H1 (cell line): ENCODE measurements around the gene OSBPL2. TPM values are rescaled to one million over a fixed set of nuclear protein-coding genes. Genes with fewer than 3 reads are reported as not detected.

ENCODE experiments used
- CTCF ChIA-PET: fragments of 300-600 bp; sonication (Branson Sonifier 250); formaldehyde crosslinking; loops from one replicate; lab custom pipeline; 2021; ENCODE audit not compliant: partially characterized antibody; lab: Charles Lee
- POLR2A ChIA-PET: fragments of 300-600 bp; sonication (Branson Sonifier 250); formaldehyde crosslinking; loops from one replicate; lab custom pipeline; 2021; ENCODE audit warnings: inconsistent platforms; ENCODE audit not compliant: partially characterized antibody; lab: Charles Lee
- DNase-seq, 2 experiments: peaks; one replicate each; pipeline versions ENCODE4 v3.0.0 to v3.0.0-alpha.2; 2010 to 2022; ENCODE audit warnings: low spot score in 2 of 2, low read depth in 1 of 2, mixed read lengths in 1 of 2
- FAIRE-seq: peaks from 2 replicates; lab custom pipeline; 2011; peaks lifted over from hg19 to GRCh38; lab: Jason Lieb, UNC
- H2AFZ ChIP-seq: 2 replicates; pipeline ENCODE4 v1.8.1; 2012; ENCODE audit warnings: low read length, inconsistent platforms
- H2AK5ac ChIP-seq: 2 replicates; pipeline ENCODE4 v1.6.1; 2013; ENCODE audit warnings: low read depth, low read length
- H2BK120ac ChIP-seq: replicated peaks from 2 replicates; pipeline ENCODE3; 2013; ENCODE audit warnings: low read depth, low read length, inconsistent platforms
- H2BK12ac ChIP-seq: 2 replicates; pipeline ENCODE4 v1.6.1; 2013; ENCODE audit warnings: low read depth, low read length
- H2BK15ac ChIP-seq: 2 replicates; pipeline ENCODE4 v1.6.1; 2013; ENCODE audit warnings: low read length
- H2BK20ac ChIP-seq: 2 replicates; pipeline ENCODE4 v1.6.1; 2013; ENCODE audit warnings: low read length
- H2BK5ac ChIP-seq: 2 replicates; pipeline ENCODE4 v1.6.1; 2013; ENCODE audit warnings: low read depth, low read length
- H3K14ac ChIP-seq: 2 replicates; pipeline ENCODE4 v1.6.1; 2013; ENCODE audit warnings: inconsistent platforms; ENCODE audit not compliant: insufficient read length
- H3K18ac ChIP-seq: 2 replicates; pipeline ENCODE4 v1.6.1; 2013; ENCODE audit warnings: low read length; ENCODE audit errors: extremely low read depth
- H3K23ac ChIP-seq: 2 replicates; pipeline ENCODE4 v1.6.1; 2013; ENCODE audit warnings: inconsistent platforms; ENCODE audit not compliant: insufficient read length
- H3K23me2 ChIP-seq: 2 replicates; pipeline ENCODE4 v1.6.1; 2013; ENCODE audit warnings: low read depth, low read length
- H3K27ac ChIP-seq: 2 replicates; pipeline ENCODE4 v1.6.1; 2011; ENCODE audit warnings: low read depth, low read length, inconsistent platforms
- H3K27me3 ChIP-seq, 4 experiments: replicated peaks in 1 of 4; 1 replicate in 1 of 4; 2 replicates in 3 of 4; pipeline versions ENCODE4 v1.6.1 to v1.8.1; 2011 to 2013; ENCODE audit warnings: low read length in 3 of 4, mild to moderate bottlenecking in 3 of 4, inconsistent platforms in 2 of 4, mixed read lengths in 2 of 4, moderate library complexity in 1 of 4; ENCODE audit not compliant: control insufficient read depth in 3 of 4, insufficient read depth in 3 of 4; ENCODE audit errors: extremely low read depth in 1 of 4
- H3K36me3 ChIP-seq, 4 experiments: 2 replicates each; pipeline versions ENCODE4 v1.6.1 to v1.8.1; 2011 to 2013; ENCODE audit warnings: mild to moderate bottlenecking in 4 of 4, low read length in 3 of 4, moderate library complexity in 2 of 4, control low read depth in 1 of 4, inconsistent platforms in 1 of 4; ENCODE audit not compliant: insufficient read depth in 4 of 4, control insufficient read depth in 2 of 4
- H3K4ac ChIP-seq: replicated peaks from 2 replicates; pipeline ENCODE3; 2013; ENCODE audit warnings: low read length, low read depth, mixed read lengths, inconsistent platforms; ENCODE audit not compliant: insufficient read length
- H3K4me1 ChIP-seq, 4 experiments: replicated peaks in 1 of 4; 1 replicate in 1 of 4; 2 replicates in 3 of 4; pipeline versions ENCODE4 v1.6.1 to v1.8.1; 2011 to 2013; ENCODE audit warnings: low read length in 3 of 4, inconsistent platforms in 2 of 4, mixed read lengths in 1 of 4; ENCODE audit not compliant: insufficient read depth in 4 of 4, control insufficient read depth in 3 of 4
- H3K4me2 ChIP-seq, 2 experiments: 2 replicates each; pipeline versions ENCODE4 v1.6.1 to v1.8.1; 2011 to 2013; ENCODE audit warnings: low read depth in 2 of 2, low read length in 2 of 2, control low read depth in 1 of 2, inconsistent platforms in 1 of 2, mild to moderate bottlenecking in 1 of 2; ENCODE audit not compliant: insufficient read depth in 1 of 2
- H3K4me3 ChIP-seq, 4 experiments: fragments of 200-600, 300-600 bp in 1 of 4; sonication (generic), shearing (Covaris generic), sonication (Bioruptor Twin) in 1 of 4; 2 replicates each; pipeline versions ENCODE4 v1.5.1 to v1.8.1; 2011 to 2016; ENCODE audit warnings: low read length in 4 of 4, low read depth in 3 of 4, control low read depth in 2 of 4, inconsistent platforms in 2 of 4, mild to moderate bottlenecking in 2 of 4, mixed read lengths in 1 of 4, moderate library complexity in 1 of 4; ENCODE audit not compliant: insufficient read depth in 2 of 4; ENCODE audit errors: extremely low read depth in 1 of 4
- H3K56ac ChIP-seq: replicated peaks from 2 replicates; pipeline ENCODE3; 2013; ENCODE audit warnings: low read depth, mild to moderate bottlenecking, mixed read lengths, low read length, inconsistent platforms; ENCODE audit not compliant: insufficient read length
- H3K79me1 ChIP-seq: 2 replicates; pipeline ENCODE4 v1.6.1; 2013; ENCODE audit warnings: low read depth, low read length, control low read depth
- H3K79me2 ChIP-seq, 2 experiments: 2 replicates each; pipeline versions ENCODE4 v1.6.1 to v1.8.1; 2012 to 2013; ENCODE audit warnings: low read length in 2 of 2, mild to moderate bottlenecking in 2 of 2, inconsistent platforms in 1 of 2; ENCODE audit not compliant: insufficient read depth in 2 of 2, control insufficient read depth in 1 of 2
- H3K9ac ChIP-seq, 4 experiments: replicated peaks in 1 of 4; 1 replicate in 1 of 4; 2 replicates in 3 of 4; pipeline versions ENCODE4 v1.6.1 to v1.8.1; 2011 to 2013; ENCODE audit warnings: low read depth in 3 of 4, low read length in 3 of 4, control low read depth in 2 of 4, mild to moderate bottlenecking in 2 of 4, moderate library complexity in 2 of 4, inconsistent platforms in 1 of 4; ENCODE audit errors: extremely low read depth in 1 of 4
- H3K9me3 ChIP-seq, 2 experiments: 2 replicates each; pipeline versions ENCODE4 v1.6.1 to v1.8.1; 2012 to 2013; ENCODE audit warnings: mild to moderate bottlenecking in 2 of 2, moderate library complexity in 2 of 2, control low read depth in 1 of 2, inconsistent platforms in 1 of 2, low read depth in 1 of 2, low read length in 1 of 2, mixed read lengths in 1 of 2; ENCODE audit not compliant: insufficient read depth in 2 of 2
- H4K20me1 ChIP-seq, 2 experiments: replicated peaks in 1 of 2; 2 replicates each; pipeline versions ENCODE3 to v1.8.1; 2011 to 2013; ENCODE audit warnings: inconsistent platforms in 2 of 2, low read length in 2 of 2, mild to moderate bottlenecking in 1 of 2; ENCODE audit not compliant: insufficient read depth in 2 of 2, control insufficient read depth in 1 of 2
- H4K5ac ChIP-seq: 2 replicates; pipeline ENCODE4 v1.6.1; 2013; ENCODE audit warnings: low read length, low read depth, mixed read lengths, inconsistent platforms; ENCODE audit not compliant: insufficient read length
- H4K8ac ChIP-seq: 2 replicates; pipeline ENCODE4 v1.8.0; 2013; ENCODE audit warnings: mild to moderate bottlenecking, moderate library complexity, low read length, inconsistent platforms; ENCODE audit not compliant: insufficient read depth; ENCODE audit errors: extremely low read depth
- H4K91ac ChIP-seq: replicated peaks from 2 replicates; pipeline ENCODE3; 2013; ENCODE audit warnings: low read length, mixed read lengths, inconsistent platforms; ENCODE audit not compliant: insufficient read length
- ASH2L ChIP-seq: fragments of 200-600, 300-600 bp; sonication (generic); IDR thresholded peaks from one replicate; pipeline ENCODE4 v1.7.1; 2017; ENCODE audit warnings: low read length
- NRF1 ChIP-seq: IDR thresholded peaks from 2 replicates; pipeline ENCODE4 v1.6.1; 2011; ENCODE audit warnings: mild to moderate bottlenecking, low read depth, low read length, improper control_type of control experiment
- SIN3A ChIP-seq, 2 experiments: IDR thresholded peaks in 1 of 2; conservative IDR thresholded peaks in 1 of 2; 2 replicates each; pipeline ENCODE4 v1.6.1; 2011 to 2012; ENCODE audit warnings: low read length in 2 of 2, improper control_type of control experiment in 1 of 2, low read depth in 1 of 2, mild to moderate bottlenecking in 1 of 2
- WGBS, 2 experiments: shearing (Covaris generic) in 1 of 2; methylation state at CpG; one replicate each; pipeline versions ENCODE4 v1.1.6 to v1.1.7; 2013 to 2015; ENCODE audit warnings: low lambda C conversion rate in 2 of 2, mixed read lengths in 2 of 2, inconsistent platforms in 1 of 2, low coverage in 1 of 2, missing lambda C conversion rate in 1 of 2; ENCODE audit not compliant: insufficient replicate concordance in 2 of 2, insufficient coverage in 1 of 2, insufficient read length in 1 of 2; ENCODE audit errors: extremely low coverage in 1 of 2, missing lambda C conversion rate in 1 of 2; 5-methylcytosine and 5-hydroxymethylcytosine counted together
- polyA plus RNA-seq, 7 experiments: library from polyadenylated mRNA; depleted of rRNA in 3 of 7; stranded (reverse) in 5 of 7; unstranded in 2 of 7; fragments of >200 nt in 5 of 7; fragments of 200-250 nt in 2 of 7; gene quantifications; 1 replicate in 5 of 7; 2 replicates in 1 of 7; 4 replicates in 1 of 7; pipeline versions ENCODE4 v1.2.1 to v1.2.3, GENCODE V29; 2011 to 2013; ENCODE audit warnings: missing spikeins in 2 of 7, mixed read lengths in 2 of 7
- total RNA-seq: library from RNA; stranded (reverse); fragmentation: NEBNext Ultra II Directional; extraction: Animal tissue kit (Norgen Biotek cat#: 25700); gene quantifications from 2 replicates; pipeline ENCODE4 v1.2.1, GENCODE V29; 2021

Gene OSBPL2
- total and polyA plus RNA-seq, 2 of the 8 experiments (the other 6 are each of a cell fraction or from before 2014, with no cell fraction given): 11.7 to 42.4 TPM

GRCh38 chr20:62223571-62223970 is 14.8 kb upstream of the OSBPL2 start:
- Histone ChIP-seq H3K4me3 (no peak overlapping the region), H3K9ac (no peak overlapping the region), H2BK20ac (no peak overlapping the region), H2AK5ac (no peak overlapping the region), H3K23ac (no peak overlapping the region), H4K20me1 (peaks cover 3 to 11% of the 10 kb centered on the region in 2 experiments), H3K36me3 (no peaks in the 10 kb centered on the region), H3K56ac (no peak overlapping the region), H3K27ac (no peak overlapping the region), H3K23me2 (peaks cover 21% of the 10 kb centered on the region; the same call in 1 of the 2 replicates), H4K5ac (no peak overlapping the region), H3K4ac (no peak overlapping the region), H3K4me1 (peaks cover 0 to 30% (median 17%) of the 10 kb centered on the region in 4 experiments; a peak in 6 of 7 replicates), H3K14ac (no peak overlapping the region), H4K91ac (no peak overlapping the region), H2BK12ac (no peak overlapping the region), H4K8ac (no peak overlapping the region), H3K9me3 (no peaks in the 10 kb centered on the region), H3K79me2 (no peaks in the 10 kb centered on the region), H2AFZ (no peak overlapping the region), H3K18ac (no peak overlapping the region), H2BK120ac (no peak overlapping the region), H3K4me2 (no peak overlapping the region), H3K79me1 (no peaks in the 10 kb centered on the region), H2BK15ac (no peak overlapping the region), H2BK5ac (no peak overlapping the region), H3K27me3 (peaks cover 5 to 53% (median 34%) of the 10 kb centered on the region in 4 experiments)
- FAIRE-seq (no peak), DNase-seq (no peak)
- 91% methylated on average over 9 of the region's 9 CpGs; no CpG with 5 or more reads in 1 of the 2 experiments for WGBS, 2 experiments
- no peak for TF ChIP-seq ASH2L
- TF ChIP-seq NRF1: no peak
- TF ChIP-seq SIN3A (conservative IDR thresholded peaks at IDR 0.05 in 1 of 2, IDR thresholded peaks at IDR 0.05 in 1 of 2; ENCODE audit: low read depth in 1 of 2, low read length in 2 of 2): no peak
- CTCF ChIA-PET: interaction anchor here (0.6 to 2.2 kb wide), 4 partner anchors 9 to 82 kb away, joined by 3 to 6 read pairs (median 3); no protein-coding TSS in a partner anchor
- POLR2A ChIA-PET: interaction anchor here (1.6 kb wide), 1 partner anchor 29 kb away, joined by 3 read pairs; no protein-coding TSS in a partner anchor
